ENCODE data around the gene SPP2.

Gene SPP2

GRCh38 chr2:234050455-234051135, at the start of gene SPP2:
SPP2 (plus strand) TSS chr2:234050702; CDS start chr2:234050787, 85 bp downstream.
- no peak for DNase-seq

GRCh38 chr2:234001380-234002160, 48.9 kb upstream of the SPP2 start:
- peak; percentile 20 for DNase-seq

GRCh38 chr2:234002281-234002680, 48.2 kb upstream of the SPP2 start:
- DNase-seq = no peak

- DNase-seq = peak; percentile 22
These were observed 46.4 kb upstream of the SPP2 start for GRCh38 chr2:234003972-234004617.

- no peak for DNase-seq
These were observed 45.4 kb upstream of the SPP2 start for GRCh38 chr2:234005126-234005525.

- DNase-seq = no peak
These were observed 44.0 kb upstream of the SPP2 start for GRCh38 chr2:234006501-234006900.

- DNase-seq = no peak
These were observed 36.1 kb upstream of the SPP2 start for GRCh38 chr2:234014427-234014826.

- DNase-seq = no peak
These were observed 34.6 kb upstream of the SPP2 start for GRCh38 chr2:234015861-234016260.

GRCh38 chr2:234019896-234020295, 30.6 kb upstream of the SPP2 start:
- DNase-seq = no peak

GRCh38 chr2:234020332-234020731, 30.2 kb upstream of the SPP2 start:
- no peak for DNase-seq

GRCh38 chr2:234022424-234022823, 28.1 kb upstream of the SPP2 start:
- DNase-seq = no peak

GRCh38 chr2:234024304-234024703, 26.2 kb upstream of the SPP2 start:
- DNase-seq = no peak

GRCh38 chr2:234025466-234025865, 25.0 kb upstream of the SPP2 start:
- DNase-seq = no peak

GRCh38 chr2:234025891-234026401, 24.6 kb upstream of the SPP2 start:
- no peak for DNase-seq

- DNase-seq = no peak
These were observed 23.7 kb upstream of the SPP2 start for GRCh38 chr2:234026693-234027254.

GRCh38 chr2:234027641-234028040, 22.9 kb upstream of the SPP2 start:
- no peak for DNase-seq

- no peak for DNase-seq
These were observed 21.3 kb upstream of the SPP2 start for GRCh38 chr2:234029150-234029733.

- DNase-seq = no peak
These were observed 19.3 kb upstream of the SPP2 start for GRCh38 chr2:234031207-234031606.

- no peak for DNase-seq
These were observed 18.1 kb upstream of the SPP2 start for GRCh38 chr2:234032279-234032856.

- DNase-seq = no peak
These were observed 17.3 kb upstream of the SPP2 start for GRCh38 chr2:234033174-234033573.

- no peak for DNase-seq
These were observed 16.6 kb upstream of the SPP2 start for GRCh38 chr2:234033885-234034284.

- no peak for DNase-seq
These were observed 12.3 kb upstream of the SPP2 start for GRCh38 chr2:234038076-234038802.

Measured in NCI-H1436 (cell line).